A549 (cell line): ENCODE measurements around the gene SCAMP1. TPM values are rescaled to one million over a fixed set of nuclear protein-coding genes. Genes with fewer than 3 reads are reported as not detected.

Source experiments
- ATAC-seq, 2 experiments: fragments of 200-7000 bp in 1 of 2; fragments of >200 bp in 1 of 2; cut with Nextera tagmentation in 1 of 2; cut with Tn5 transposase in 1 of 2; 3 replicates each; pipeline versions ENCODE4 v1.8.0 to v1.9.1; 2018 to 2020; ENCODE audit warnings: mild to moderate bottlenecking in 1 of 2, moderate library complexity in 1 of 2
- CTCF ChIA-PET: fragments of 300-600 bp; sonication (Branson Sonifier 250); formaldehyde crosslinking; extraction: SDS; loops from one replicate; lab custom pipeline; 2021; ENCODE audit warnings: antibody characterized with exemption, inconsistent platforms; lab: Yijun Ruan, JAX
- POLR2A ChIA-PET: fragments of 350-600 bp; formaldehyde crosslinking; extraction: SDS; loops from one replicate; lab custom pipeline; 2021; ENCODE audit warnings: antibody characterized with exemption, inconsistent platforms; lab: Yijun Ruan, JAX
- DNase-seq, 2 experiments: peaks; one replicate each; pipeline versions ENCODE4 v3.0.0 to v3.0.0-alpha.2; 2011 to 2016; ENCODE audit warnings: low read depth in 1 of 2, low spot score in 1 of 2
- FAIRE-seq: peaks from 2 replicates; lab custom pipeline; 2011; peaks lifted over from hg19 to GRCh38; lab: Jason Lieb, UNC
- H3K27ac ChIP-seq, 2 experiments: fragments of >200 bp; sonication (Bioruptor Twin); formaldehyde crosslinking; 3 replicates each; pipeline ENCODE4 v1.5.1; 2016 to 2017
- H3K4me1 ChIP-seq: fragments of >200 bp; sonication (Bioruptor Twin); formaldehyde crosslinking; 3 replicates; pipeline ENCODE4 v1.6.1; 2016
- H3K4me2 ChIP-seq: fragments of >200 bp; sonication (Bioruptor Twin); formaldehyde crosslinking; 3 replicates; pipeline ENCODE4 v1.6.1; 2016
- H3K4me3 ChIP-seq: fragments of >200 bp; sonication (Bioruptor Twin); formaldehyde crosslinking; 3 replicates; pipeline ENCODE4 v1.5.1; 2016
- H3K9me3 ChIP-seq: fragments of >200 bp; sonication (Bioruptor Twin); formaldehyde crosslinking; 3 replicates; pipeline ENCODE4 v1.6.1; 2016
- ATOH8 ChIP-seq: fragments of 250-450 bp; sonication (Bioruptor Pico); IDR thresholded peaks from 2 replicates; pipeline ENCODE4 v1.5.0; 2020; ENCODE audit warnings: low read depth, mild to moderate bottlenecking, moderate library complexity
- BCL3 ChIP-seq: fragments of >200 bp; sonication (Bioruptor Twin); formaldehyde crosslinking; IDR thresholded peaks from 3 replicates; pipeline ENCODE4 v1.6.1; 2016
- BHLHE40 ChIP-seq: IDR thresholded peaks from 2 replicates; pipeline ENCODE4 v1.6.1; 2012; ENCODE audit warnings: low read depth, low read length, inconsistent platforms
- CBX2 ChIP-seq: fragments of 200-600 bp; sonication (generic); IDR thresholded peaks from 2 replicates; pipeline ENCODE4 v1.6.1; 2016; ENCODE audit warnings: low read depth, mild to moderate bottlenecking, borderline replicate concordance
- CBX8 ChIP-seq: fragments of 200-600 bp; sonication (generic); IDR thresholded peaks from 2 replicates; pipeline ENCODE4 v1.6.1; 2016
- CEBPB ChIP-seq, 2 experiments: fragments of >200 bp in 1 of 2; sonication (Bioruptor Twin) in 1 of 2; formaldehyde crosslinking in 1 of 2; IDR thresholded peaks; 2 replicates each; pipeline ENCODE4 v1.6.1; 2012 to 2016
- CHD2 ChIP-seq: fragments of 150-350 bp; IDR thresholded peaks from 2 replicates; pipeline ENCODE4 v1.6.1; 2014; ENCODE audit warnings: low read length; ENCODE audit not compliant: partially characterized antibody
- ESRRA ChIP-seq: fragments of 150-350 bp; IDR thresholded peaks from 2 replicates; pipeline ENCODE4 v1.6.1; 2014; ENCODE audit warnings: mild to moderate bottlenecking, low read length, borderline replicate concordance
- FOSL2 ChIP-seq, 2 experiments: fragments of 450-650 bp in 1 of 2; fragments of >200 bp in 1 of 2; sonication (Bioruptor Twin) in 1 of 2; formaldehyde crosslinking; IDR thresholded peaks; 2 replicates each; pipeline versions ENCODE4 v1.5.0 to v1.6.1; 2016 to 2020; ENCODE audit warnings: mild to moderate bottlenecking in 1 of 2, moderate library complexity in 1 of 2
- GATA3 ChIP-seq: IDR thresholded peaks from 2 replicates; pipeline ENCODE4 v1.6.1; 2012; ENCODE audit warnings: borderline replicate concordance
- HEYL ChIP-seq: fragments of 250-450 bp; sonication (Bioruptor Pico); IDR thresholded peaks from 2 replicates; pipeline ENCODE4 v1.8.0; 2021; ENCODE audit warnings: mild to moderate bottlenecking, moderate library complexity
- HMGXB4 ChIP-seq: fragments of 250-450 bp; sonication (Bioruptor Pico); IDR thresholded peaks from 2 replicates; pipeline ENCODE4 v1.5.0; 2021; ENCODE audit warnings: mild to moderate bottlenecking, moderate library complexity, borderline replicate concordance
- HOXB5 ChIP-seq: fragments of 250-450 bp; sonication (Bioruptor Pico); IDR thresholded peaks from 2 replicates; pipeline ENCODE4 v1.5.0; 2020; ENCODE audit warnings: mild to moderate bottlenecking, moderate library complexity
- JUNB ChIP-seq: fragments of >200 bp; sonication (Bioruptor Twin); formaldehyde crosslinking; IDR thresholded peaks from 2 replicates; pipeline ENCODE4 v1.6.1; 2016
- KDM1A ChIP-seq: fragments of 200-600 bp; sonication (generic); IDR thresholded peaks from 2 replicates; pipeline ENCODE4 v1.6.1; 2016; ENCODE audit warnings: low read depth, mild to moderate bottlenecking
- KDM5A ChIP-seq: fragments of 200-600 bp; sonication (generic); IDR thresholded peaks from 2 replicates; pipeline ENCODE4 v1.6.1; 2016; ENCODE audit warnings: antibody characterized with exemption, mild to moderate bottlenecking
- MAFK ChIP-seq: fragments of 450-650 bp; IDR thresholded peaks from 2 replicates; pipeline ENCODE4 v1.6.1; 2014; ENCODE audit not compliant: partially characterized antibody
- MAX ChIP-seq: IDR thresholded peaks from 2 replicates; pipeline ENCODE4 v1.6.1; 2012
- MAZ ChIP-seq: fragments of 150-350 bp; IDR thresholded peaks from 2 replicates; pipeline ENCODE4 v1.6.1; 2014; ENCODE audit warnings: antibody characterized with exemption, low read depth, low read length, borderline replicate concordance
- PBX3 ChIP-seq: IDR thresholded peaks from 2 replicates; pipeline ENCODE4 v1.6.1; 2012
- PHF8 ChIP-seq: fragments of 200-600 bp; sonication (generic); IDR thresholded peaks from 2 replicates; pipeline ENCODE4 v1.6.1; 2016; ENCODE audit warnings: low read depth, mild to moderate bottlenecking, antibody characterized with exemption, moderate library complexity, borderline replicate concordance
- RARB ChIP-seq: fragments of 250-450 bp; sonication (Bioruptor Pico); IDR thresholded peaks from 2 replicates; pipeline ENCODE4 v1.8.0; 2021; ENCODE audit warnings: mild to moderate bottlenecking, moderate library complexity
- RCOR1 ChIP-seq: fragments of 150-350 bp; IDR thresholded peaks from 2 replicates; pipeline ENCODE4 v1.6.1; 2014; ENCODE audit warnings: antibody characterized with exemption, low read length, low read depth
- SMC3 ChIP-seq: fragments of >200 bp; sonication (Bioruptor Twin); formaldehyde crosslinking; IDR thresholded peaks from 3 replicates; pipeline ENCODE4 v1.6.1; 2018; ENCODE audit warnings: inconsistent platforms
- TP53 ChIP-seq: fragments of 250-450 bp; sonication (Bioruptor Pico); IDR thresholded peaks from 2 replicates; pipeline ENCODE4 v1.5.0; 2021; ENCODE audit warnings: mild to moderate bottlenecking, moderate library complexity
- USF2 ChIP-seq: fragments of 450-650 bp; IDR thresholded peaks from 2 replicates; pipeline ENCODE4 v1.6.1; 2014; ENCODE audit warnings: antibody characterized with exemption
- ZC3H11A ChIP-seq: fragments of 450-650 bp; IDR thresholded peaks from 2 replicates; pipeline ENCODE4 v1.6.1; 2014; ENCODE audit warnings: antibody characterized with exemption, mild to moderate bottlenecking
- ZNF302 ChIP-seq: fragments of 250-450 bp; sonication (Bioruptor Pico); IDR thresholded peaks from 2 replicates; pipeline ENCODE4 v1.9.0; 2021; ENCODE audit warnings: inconsistent platforms, mild to moderate bottlenecking, moderate library complexity
- ZSCAN20 ChIP-seq: fragments of 250-450 bp; sonication (Bioruptor Pico); IDR thresholded peaks from 2 replicates; pipeline ENCODE4 v1.8.0; 2022; ENCODE audit warnings: mild to moderate bottlenecking, moderate library complexity
- WGBS: methylation state at CpG from one replicate; pipeline ENCODE4 v1.1.6; 2017; ENCODE audit errors: missing lambda C conversion rate; 5-methylcytosine and 5-hydroxymethylcytosine counted together
- polyA plus RNA-seq, 4 experiments: library from polyadenylated mRNA; depleted of rRNA in 3 of 4; stranded (reverse); fragments of >200 nt; fragmentation: RNase III in 1 of 4; extraction: RNeasy Plus Mini Kit Qiagen cat#74134 plus additional on column Dnase treatment in 1 of 4; gene quantifications; 2 replicates in 3 of 4; 3 replicates in 1 of 4; pipeline ENCODE4 v1.2.3, GENCODE V29; 2011 to 2017

The SCAMP1 gene
- polyA plus RNA-seq, 2 of the 4 experiments (the other 2 are of a cell fraction): 23.8 to 42.2 TPM

- CTCF ChIA-PET: interaction anchor here (1.1 to 1.6 kb wide), 4 partner anchors 21 to 41 kb away, joined by 3 to 5 read pairs (median 4); no protein-coding TSS in a partner anchor
- TF ChIP-seq ESRRA (no peak), MAZ (no peak), JUNB (no peak), CEBPB (IDR thresholded peaks at IDR 0.05) (no peak), KDM5A (no peak), SMC3 (no peak), KDM1A (no peak)
- 47% methylated on average over 2 of the region's 2 CpGs for WGBS
- H3K9me3 ChIP-seq: peaks cover 14% of the 10 kb centered on the region; the same call in 1 of the 3 replicates
- H3K27ac ChIP-seq: no peak overlapping the region
- H3K4me3 ChIP-seq: no peak overlapping the region
- FAIRE-seq: no peak
- POLR2A ChIA-PET: no interaction called here
- no peak for ATAC-seq
- H3K4me1 ChIP-seq: no peaks in the 10 kb centered on the region
- H3K4me2 ChIP-seq: no peak overlapping the region
- no peak for DNase-seq
Measured at GRCh38 chr5:78336698-78337097, 23.7 kb upstream of the SCAMP1 start.

GRCh38 chr5:78339617-78340436, 20.6 kb upstream of the SCAMP1 start:
- H3K4me2 ChIP-seq: no peak overlapping the region
- peaks cover 14% of the 10 kb centered on the region; the same call in 1 of the 3 replicates for H3K9me3 ChIP-seq
- ATAC-seq: no peak
- ChIA-PET POLR2A (no interaction called here), CTCF (interaction anchor here (1.5 kb wide), 1 partner anchor 19 kb away, joined by 3 read pairs; no protein-coding TSS in a partner anchor)
- TF ChIP-seq ZSCAN20 (CRISPR knock-in tag) (no peak), TP53 (CRISPR knock-in tag) (no peak), CBX8 (no peak), HEYL (CRISPR knock-in tag) (no peak), GATA3 (no peak), HMGXB4 (no peak), ESRRA (no peak), RARB (CRISPR knock-in tag) (no peak), SMC3 (no peak), MAX (no peak), KDM5A (no peak), USF2 (no peak), MAFK (no peak), PHF8 (no peak), FOSL2 (IDR thresholded peaks at IDR 0.05) (no peak), FOSL2 (CRISPR knock-in tag; IDR thresholded peaks at IDR 0.05) (no peak), BHLHE40 (no peak)
- no peak overlapping the region for H3K4me3 ChIP-seq
- no peak for FAIRE-seq
- DNase-seq: no peak
- H3K27ac ChIP-seq: no peak overlapping the region
- 60% methylated on average over 5 of the region's 5 CpGs for WGBS
- no peaks in the 10 kb centered on the region for H3K4me1 ChIP-seq

- Histone ChIP-seq H3K4me3 (no peak overlapping the region), H3K4me1 (no peaks in the 10 kb centered on the region), H3K9me3 (peaks cover 14% of the 10 kb centered on the region; the same call in 1 of the 3 replicates), H3K4me2 (no peak overlapping the region), H3K27ac (no peak overlapping the region)
- POLR2A ChIA-PET: no interaction called here
- WGBS: 51% methylated on average over 3 of the region's 3 CpGs
- CTCF ChIA-PET: no interaction called here
- no peak for DNase-seq
- no peak for FAIRE-seq
- ATAC-seq: no peak
- TF ChIP-seq RARB (CRISPR knock-in tag) (no peak), PBX3 (no peak), ATOH8 (no peak), BCL3 (no peak), RCOR1 (no peak), HOXB5 (CRISPR knock-in tag) (no peak), CHD2 (no peak), MAFK (no peak), PHF8 (no peak), ZC3H11A (no peak), CBX2 (no peak), ZNF302 (CRISPR knock-in tag) (no peak)
Measured at GRCh38 chr5:78341440-78341839, 19.0 kb upstream of the SCAMP1 start.
